OCI-LY7 (cell line): ENCODE data around the gene ASMTL. TPM values are rescaled to one million over a fixed set of nuclear protein-coding genes. Genes with fewer than 3 reads are reported as not detected.
A peak's percentile ranks its signal among the peaks of the same experiment; 100 is the strongest.

ENCODE experiments used
- BruUV-seq: library from RNA; stranded (reverse); fragments of 400-500 nt; replicated peaks from 2 replicates; lab custom pipeline; 2021; lab: Mats Ljungman, UMichigan
- CTCF ChIA-PET: fragments of 300-600 bp; sonication (Branson Sonifier 250); formaldehyde crosslinking; loops from one replicate; lab custom pipeline; 2022; ENCODE audit warnings: antibody characterized with exemption; ENCODE audit not compliant: unreplicated experiment; lab: Charles Lee
- POLR2A ChIA-PET: fragments of 300-600 bp; sonication (Branson Sonifier 250); formaldehyde crosslinking; loops from one replicate; lab custom pipeline; 2022; ENCODE audit warnings: antibody characterized with exemption; lab: Charles Lee
- DNase-seq: peaks from one replicate; pipeline ENCODE4 v3.0.0-alpha.2; 2015; ENCODE audit warnings: low spot score
- H2AFZ ChIP-seq: fragments of 200-600 bp; sonication (generic), shearing (Covaris generic); 2 replicates; pipeline ENCODE4 v1.6.1; 2014; ENCODE audit warnings: mild to moderate bottlenecking, antibody characterized with exemption, low read length, moderate library complexity
- H3K27ac ChIP-seq: fragments of 200-600 bp; sonication (generic); 2 replicates; pipeline ENCODE4 v1.5.1; 2014; ENCODE audit warnings: mixed run types, low read depth, mild to moderate bottlenecking, moderate library complexity, low read length, inconsistent platforms; ENCODE audit not compliant: poor library complexity, severe bottlenecking
- H3K36me3 ChIP-seq: fragments of 200-600 bp; sonication (generic); 2 replicates; pipeline ENCODE4 v1.6.1; 2014; ENCODE audit warnings: mild to moderate bottlenecking, antibody characterized with exemption, low read length, moderate library complexity, mixed read lengths; ENCODE audit not compliant: insufficient read depth
- H3K4me1 ChIP-seq: fragments of 200-600 bp; sonication (generic); 2 replicates; pipeline ENCODE4 v1.5.1; 2014; ENCODE audit warnings: mild to moderate bottlenecking, low read length; ENCODE audit not compliant: insufficient read depth, poor library complexity, severe bottlenecking
- H3K4me2 ChIP-seq: fragments of 200-600 bp; sonication (generic); 2 replicates; pipeline ENCODE4 v1.6.1; 2014; ENCODE audit warnings: mild to moderate bottlenecking, low read length
- H3K4me3 ChIP-seq: fragments of 200-600 bp; sonication (generic); 2 replicates; pipeline ENCODE4 v1.5.1; 2014; ENCODE audit warnings: mild to moderate bottlenecking, low read depth, low read length; ENCODE audit not compliant: poor library complexity, severe bottlenecking
- H3K79me2 ChIP-seq: fragments of 200-600 bp; sonication (generic); 2 replicates; pipeline ENCODE4 v1.6.1; 2016; ENCODE audit warnings: low read depth, mild to moderate bottlenecking, low read length, moderate library complexity, mixed read lengths; ENCODE audit not compliant: insufficient read depth
- H3K9me2 ChIP-seq: fragments of 200-600 bp; sonication (generic); 2 replicates; pipeline ENCODE4 v1.6.1; 2016; ENCODE audit warnings: mild to moderate bottlenecking, low read length, mixed read lengths; ENCODE audit not compliant: insufficient read depth
- H3K9me3 ChIP-seq: fragments of 200-600 bp; sonication (generic); 2 replicates; pipeline ENCODE4 v1.6.1; 2014; ENCODE audit warnings: mild to moderate bottlenecking, mixed run types, low read length, mixed read lengths
- H4K20me1 ChIP-seq: fragments of 200-600 bp; sonication (generic); 2 replicates; pipeline ENCODE4 v1.6.1; 2014; ENCODE audit warnings: mild to moderate bottlenecking, antibody characterized with exemption, low read length, moderate library complexity, mixed read lengths; ENCODE audit not compliant: insufficient read depth
- EZH2phosphoT487 ChIP-seq: fragments of 200-600 bp; sonication (generic); IDR thresholded peaks from 2 replicates; pipeline ENCODE4 v1.6.1; 2018; ENCODE audit warnings: low read depth, borderline replicate concordance, mild to moderate bottlenecking, mixed run types, antibody characterized with exemption, low read length, moderate library complexity, mixed read lengths
- intact Hi-C: fragments of 100-400 bp; cut with micrococcal nuclease; formaldehyde crosslinking; loops from one replicate; pipeline ENCODE4 v1.10.0; 2022; ENCODE audit not compliant: unreplicated experiment
- total RNA-seq, 2 experiments: library from RNA; depleted of rRNA in 1 of 2; stranded (reverse); fragments of >200 nt in 1 of 2; shearing (Covaris generic) in 1 of 2; gene quantifications; 2 replicates each; pipeline ENCODE4 v1.2.3, GENCODE V29; 2014 to 2022
- TF ChIP-seq, protein P1 (sequence below): fragments of 200-600 bp; sonication (generic); conservative IDR thresholded peaks from 2 replicates; pipeline ENCODE4 v1.5.1; 2014; ENCODE audit warnings: mild to moderate bottlenecking, antibody characterized with exemption, low read length, moderate library complexity, mixed read lengths

The ASMTL gene
- total RNA-seq, 2 experiments from 2014 or later, result 17.2 to 37.0 TPM

DNA sequence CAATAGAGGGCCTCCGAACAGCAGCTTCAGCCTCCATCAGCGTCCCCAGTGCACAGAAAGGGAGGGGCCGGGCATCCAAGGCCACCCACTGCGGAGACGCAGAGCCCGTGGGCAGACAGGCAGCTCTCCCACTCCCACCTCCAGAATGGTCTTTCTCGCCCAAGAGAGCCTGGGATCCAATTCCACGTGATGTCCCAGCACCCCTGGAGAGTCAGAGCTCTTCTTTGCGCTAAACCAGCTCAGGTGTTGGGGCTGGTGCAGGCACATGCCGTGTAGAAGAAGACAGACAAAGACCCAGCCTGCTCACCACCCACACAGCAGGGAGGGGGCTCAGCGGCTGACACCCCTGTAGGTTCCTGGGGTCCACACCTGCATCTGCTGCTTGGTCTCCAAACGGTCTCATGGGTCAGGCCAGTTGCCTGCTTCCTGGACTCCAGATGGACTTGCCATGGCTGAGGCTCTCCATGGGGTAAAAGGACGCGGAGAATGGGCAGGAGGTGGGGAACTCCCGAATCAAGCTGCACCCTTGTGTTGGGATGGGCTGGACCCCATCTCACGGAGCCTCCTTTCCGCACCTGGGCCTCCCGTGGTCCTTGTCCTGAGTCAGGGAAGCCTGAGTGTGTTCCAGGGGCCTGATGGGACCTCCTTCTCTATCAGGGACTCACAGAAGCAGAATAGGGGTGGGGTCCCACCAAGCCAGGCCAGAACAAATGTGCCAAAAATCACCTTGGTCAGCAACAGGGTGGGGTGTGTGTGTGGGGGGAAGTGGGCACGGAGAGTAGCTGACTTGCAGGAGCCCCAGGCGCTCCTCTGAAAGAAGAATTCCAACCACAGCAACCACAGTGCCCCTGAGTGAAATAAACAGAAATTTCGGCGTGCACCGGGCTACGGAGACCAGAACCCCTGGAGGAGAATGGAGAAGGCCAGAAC is 11.6 kb upstream of the ASMTL start:
- CTCF ChIA-PET, result no interaction called here
- H3K27ac ChIP-seq, result peak overlapping the region; percentile 38

DNA sequence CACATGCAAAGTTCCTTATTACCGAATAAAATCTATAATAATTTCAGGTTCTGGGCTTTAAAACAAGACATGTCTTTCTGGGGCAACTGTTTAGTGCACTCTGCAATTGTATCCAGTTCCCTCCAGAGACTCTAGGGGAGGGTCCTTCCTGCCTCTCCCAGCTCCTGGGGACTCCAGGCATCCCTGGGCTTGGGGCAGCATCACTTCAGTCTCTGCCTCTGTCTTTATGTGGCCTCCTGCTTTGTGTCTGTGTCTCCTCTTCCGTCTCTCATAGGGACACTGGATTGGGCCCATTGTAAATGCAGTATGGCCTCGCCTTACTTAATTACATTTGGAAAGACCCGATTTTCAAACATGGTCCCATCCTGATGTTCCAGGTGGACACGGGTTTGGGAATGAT is 10.9 kb upstream of the ASMTL start:
- Histone ChIP-seq H4K20me1 (no peaks in the 10 kb centered on the region), H3K4me1 (peaks cover 57% of the 10 kb centered on the region), H2AFZ (no peak overlapping the region), H3K9me3 (no peaks in the 10 kb centered on the region), H3K79me2 (peaks cover 38% of the 10 kb centered on the region; the same call in 1 of the 2 replicates), H3K4me3 (no peak overlapping the region), H3K27ac (peak overlapping the region; percentile 38), H3K4me2 (no peak overlapping the region), H3K9me2 (no peaks in the 10 kb centered on the region), H3K36me3 (peaks cover 51% of the 10 kb centered on the region)
- intact Hi-C loops, result no loop called here
- no TSS peak for BruUV-seq
- CTCF ChIA-PET, result no interaction called here
- no peak for DNase-seq
- POLR2A ChIA-PET, result no interaction called here
- TF ChIP-seq EZH2phosphoT487, result no peak
- TF ChIP-seq, protein P1, sequence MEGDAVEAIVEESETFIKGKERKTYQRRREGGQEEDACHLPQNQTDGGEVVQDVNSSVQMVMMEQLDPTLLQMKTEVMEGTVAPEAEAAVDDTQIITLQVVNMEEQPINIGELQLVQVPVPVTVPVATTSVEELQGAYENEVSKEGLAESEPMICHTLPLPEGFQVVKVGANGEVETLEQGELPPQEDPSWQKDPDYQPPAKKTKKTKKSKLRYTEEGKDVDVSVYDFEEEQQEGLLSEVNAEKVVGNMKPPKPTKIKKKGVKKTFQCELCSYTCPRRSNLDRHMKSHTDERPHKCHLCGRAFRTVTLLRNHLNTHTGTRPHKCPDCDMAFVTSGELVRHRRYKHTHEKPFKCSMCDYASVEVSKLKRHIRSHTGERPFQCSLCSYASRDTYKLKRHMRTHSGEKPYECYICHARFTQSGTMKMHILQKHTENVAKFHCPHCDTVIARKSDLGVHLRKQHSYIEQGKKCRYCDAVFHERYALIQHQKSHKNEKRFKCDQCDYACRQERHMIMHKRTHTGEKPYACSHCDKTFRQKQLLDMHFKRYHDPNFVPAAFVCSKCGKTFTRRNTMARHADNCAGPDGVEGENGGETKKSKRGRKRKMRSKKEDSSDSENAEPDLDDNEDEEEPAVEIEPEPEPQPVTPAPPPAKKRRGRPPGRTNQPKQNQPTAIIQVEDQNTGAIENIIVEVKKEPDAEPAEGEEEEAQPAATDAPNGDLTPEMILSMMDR, result no peak

More for the DNA sequence above, 11.6 kb upstream of the ASMTL start:
- H4K20me1 ChIP-seq, result no peaks in the 10 kb centered on the region
- no peak overlapping the region for H3K4me2 ChIP-seq
- no peaks in the 10 kb centered on the region for H3K9me3 ChIP-seq
- no peak overlapping the region for H3K4me3 ChIP-seq
- H3K36me3 ChIP-seq, result peaks cover 54% of the 10 kb centered on the region
- H3K9me2 ChIP-seq, result no peaks in the 10 kb centered on the region
- POLR2A ChIA-PET, result no interaction called here
- DNase-seq, result no peak
- no TSS peak for BruUV-seq
- intact Hi-C loops, result no loop called here
- no peak overlapping the region for H2AFZ ChIP-seq
- H3K4me1 ChIP-seq, result peaks cover 62% of the 10 kb centered on the region
- peaks cover 38% of the 10 kb centered on the region; the same call in 1 of the 2 replicates for H3K79me2 ChIP-seq
- TF ChIP-seq, protein P1, result no peak
- TF ChIP-seq EZH2phosphoT487, result no peak

DNA sequence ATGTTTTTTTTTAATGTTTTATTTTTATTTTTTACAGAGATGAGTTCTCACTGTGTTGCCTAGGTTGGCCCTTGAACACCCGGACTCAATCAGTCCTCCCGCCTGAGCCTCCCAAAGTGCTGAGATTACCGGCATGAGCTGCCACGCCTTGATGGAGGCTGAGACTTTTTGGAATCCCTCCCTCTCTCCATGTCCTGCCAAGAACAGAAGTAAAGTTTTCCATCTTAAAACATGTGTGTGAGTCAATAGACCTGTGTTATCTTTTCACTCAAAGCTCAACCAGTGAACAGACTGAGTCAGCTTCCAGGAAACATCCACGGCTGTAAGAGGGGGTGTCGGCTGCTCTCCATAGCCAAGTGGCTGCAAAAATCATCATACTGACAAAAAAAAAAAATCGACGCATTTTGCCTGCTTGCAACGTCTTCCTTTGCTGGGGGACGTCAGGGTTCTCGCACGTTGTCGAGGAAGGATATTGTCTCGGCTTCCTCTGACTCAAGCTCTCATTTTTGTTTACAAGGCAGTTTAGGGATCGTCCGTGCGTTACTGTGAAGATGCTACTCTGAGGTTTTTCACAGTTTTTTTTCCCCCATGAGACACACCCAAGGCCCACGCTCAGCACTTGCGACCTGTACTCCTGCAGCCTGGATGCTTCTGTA is 10.0 kb upstream of the ASMTL start:
- intact Hi-C loops, result no loop called here
- TF ChIP-seq, protein P1, result no peak
- TF ChIP-seq EZH2phosphoT487, result no peak
- Histone ChIP-seq H3K79me2 (peaks cover 38% of the 10 kb centered on the region; the same call in 1 of the 2 replicates), H3K9me3 (no peaks in the 10 kb centered on the region), H3K4me3 (no peak overlapping the region), H3K9me2 (no peaks in the 10 kb centered on the region), H3K4me1 (peaks cover 57% of the 10 kb centered on the region), H2AFZ (no peak overlapping the region), H3K27ac (peak overlapping the region; percentile 38), H4K20me1 (no peaks in the 10 kb centered on the region), H3K36me3 (peaks cover 47% of the 10 kb centered on the region), H3K4me2 (no peak overlapping the region)
- BruUV-seq, result TSS peak; percentile 80
- CTCF ChIA-PET, result no interaction called here
- POLR2A ChIA-PET, result no interaction called here
- DNase-seq, result no peak
